PFSK-1 (cell line): Measurements from ENCODE around the gene RPL11.

Experiments used
- FOXP2 ChIP-seq: optimal IDR thresholded peaks from 2 replicates; pipeline ENCODE3; 2011; ENCODE audit warnings: borderline replicate concordance, control low read depth, inconsistent platforms; ENCODE audit not compliant: insufficient read depth; ENCODE audit errors: extremely low read length, extremely low read depth
- POLR2AphosphoS5 ChIP-seq: IDR thresholded peaks from 2 replicates; pipeline ENCODE4 v1.6.1; 2012; ENCODE audit warnings: low read depth, mild to moderate bottlenecking, control low read depth, low read length, moderate library complexity

- TF ChIP-seq FOXP2, result no peak
- TF ChIP-seq POLR2AphosphoS5, result no peak
Observed at GRCh38 chr1:23657659-23658275, 33.8 kb upstream of the RPL11 start.
